Natural killer cell treated with Interleukin-12 subunit alpha and Interleukin-12 subunit beta and Interleukin-15 and Interleukin-18, amount 100 ng/mL, for 72 hours (primary cell): ENCODE data around the gene TSPAN2. TPM values are rescaled to one million over a fixed set of nuclear protein-coding genes. Genes with fewer than 3 reads are reported as not detected.
"Not testable (repeated sequence)": the region's sequence is repeated elsewhere in the genome, so short reads cannot be mapped to it uniquely, and the experiment has no call there.

Experiments used
- ATAC-seq, 2 donors: fragments of 150-1000 bp; cut with Tn5 transposase in 1 of 2; sonication (Bioruptor Pico), chemical (Tn5 transposase) in 1 of 2; 2 replicates each; pipeline ENCODE4 v1.10.0; 2021
- DNase-seq: peaks from one replicate; pipeline ENCODE4 v3.0.0; 2022; ENCODE audit warnings: low spot score
- H3K27ac Mint-ChIP-seq, 2 donors: 1 replicate in 1 of 2; 2 replicates in 1 of 2; pipeline ENCODE4 v1.8.0; 2022; ENCODE audit warnings: mixed read lengths in 2 of 2, mild to moderate bottlenecking in 1 of 2, moderate library complexity in 1 of 2
- H3K27me3 Mint-ChIP-seq, 2 donors: 1 replicate in 1 of 2; 2 replicates in 1 of 2; pipeline ENCODE4 v1.8.0; 2022; ENCODE audit warnings: mixed read lengths in 2 of 2
- H3K36me3 Mint-ChIP-seq: one replicate; pipeline ENCODE4 v1.8.0; 2022; ENCODE audit warnings: mixed read lengths
- H3K4me1 Mint-ChIP-seq, 2 donors: 1 replicate in 1 of 2; 2 replicates in 1 of 2; pipeline ENCODE4 v1.8.0; 2022; ENCODE audit warnings: low read depth in 2 of 2, mixed read lengths in 2 of 2, mild to moderate bottlenecking in 1 of 2
- H3K4me3 Mint-ChIP-seq: one replicate; pipeline ENCODE4 v1.8.0; 2022; ENCODE audit warnings: mixed read lengths
- H3K9me3 Mint-ChIP-seq: 2 replicates; pipeline ENCODE4 v1.8.0; 2022; ENCODE audit warnings: mixed read lengths
- total RNA-seq, 2 donors: library from RNA; stranded (reverse); gene quantifications; one replicate each; pipeline ENCODE4 v1.2.3, GENCODE V29; 2022

The TSPAN2 gene
- total RNA-seq, 2 donors from 2014 or later, result 2.9 to 9.2 TPM

DNA sequence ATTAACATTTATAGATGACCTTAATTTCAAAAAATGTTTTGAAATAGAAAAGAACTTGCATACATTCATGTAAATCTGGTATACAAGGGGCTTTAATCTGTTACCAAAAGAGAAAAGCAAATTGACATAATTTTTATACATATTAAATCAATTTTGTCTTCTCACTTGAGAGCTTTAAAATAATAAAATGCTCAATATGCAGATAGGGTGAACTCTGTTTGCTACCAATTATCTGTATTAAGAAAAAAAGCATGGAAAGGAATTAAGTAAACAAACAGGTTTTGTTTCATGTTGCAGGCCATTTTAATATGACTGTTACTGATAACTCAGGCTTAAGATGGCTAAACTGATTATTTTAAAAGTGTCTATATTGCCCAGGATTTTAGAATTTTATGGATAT, 65.7 kb downstream of the TSPAN2 start:
- H3K4me1 Mint-ChIP-seq, result no peaks in the 10 kb centered on the region
- peaks cover 20 to 28% of the 10 kb centered on the region in 2 donors for H3K27me3 Mint-ChIP-seq
- no peaks in the 10 kb centered on the region for H3K9me3 Mint-ChIP-seq
- H3K27ac Mint-ChIP-seq, result no peak overlapping the region
- no peak for DNase-seq
- H3K36me3 Mint-ChIP-seq, result no peaks in the 10 kb centered on the region
- ATAC-seq, result no peak
- no peak overlapping the region for H3K4me3 Mint-ChIP-seq

DNA sequence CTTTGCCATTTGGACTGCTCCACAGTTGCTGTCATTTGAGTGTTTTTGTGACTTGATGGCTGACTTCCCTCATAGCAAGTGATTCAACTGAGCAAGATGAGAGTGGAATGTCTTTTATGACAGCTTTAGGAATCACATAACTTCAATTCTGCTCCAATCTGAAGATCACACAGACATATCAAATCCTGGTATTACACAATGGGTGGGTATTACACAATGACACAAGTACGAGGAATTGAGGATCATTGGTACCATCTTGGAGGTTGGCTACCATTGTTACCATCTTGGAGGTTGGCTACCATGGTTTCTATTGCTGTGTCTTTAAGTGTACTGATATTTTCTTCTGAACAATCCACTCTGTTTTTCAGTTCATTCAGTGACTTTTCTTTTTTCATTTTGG, 68.2 kb downstream of the TSPAN2 start:
- H3K27me3 Mint-ChIP-seq, result peaks cover 20 to 37% of the 10 kb centered on the region in 2 donors
- no peaks in the 10 kb centered on the region for H3K36me3 Mint-ChIP-seq

DNA sequence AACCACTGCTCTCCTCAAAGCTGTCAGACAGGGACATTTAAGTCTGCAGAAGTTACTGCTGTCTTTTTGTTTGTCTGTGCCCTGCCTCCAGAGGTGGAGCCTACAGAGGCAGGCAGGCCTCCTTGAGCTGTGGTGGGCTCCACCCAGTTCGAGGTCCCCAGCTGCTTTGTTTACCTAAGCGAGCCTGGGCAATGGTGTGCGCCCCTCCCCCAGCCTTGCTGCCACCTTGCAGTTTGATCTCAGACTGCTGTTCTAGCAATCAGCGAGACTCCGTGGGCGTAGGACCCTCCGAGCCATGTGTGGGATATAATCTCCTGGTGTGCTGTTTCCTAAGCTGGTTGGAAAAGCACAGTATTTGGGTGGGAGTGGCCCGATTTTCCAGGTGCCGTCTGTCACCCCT, 69.8 kb downstream of the TSPAN2 start:
- H3K27ac Mint-ChIP-seq, H3K9me3 Mint-ChIP-seq, H3K4me1 Mint-ChIP-seq, ATAC-seq, DNase-seq, H3K4me3 Mint-ChIP-seq, H3K36me3 Mint-ChIP-seq: not testable (repeated sequence)
- peaks cover 20 to 37% of the 10 kb centered on the region in 2 donors for H3K27me3 Mint-ChIP-seq

More for the DNA sequence above, 68.2 kb downstream of the TSPAN2 start:
- H3K27ac Mint-ChIP-seq, result no peak overlapping the region
- no peak for ATAC-seq
- no peak overlapping the region for H3K4me3 Mint-ChIP-seq
- no peaks in the 10 kb centered on the region for H3K9me3 Mint-ChIP-seq
- no peaks in the 10 kb centered on the region for H3K4me1 Mint-ChIP-seq
- no peak for DNase-seq

DNA sequence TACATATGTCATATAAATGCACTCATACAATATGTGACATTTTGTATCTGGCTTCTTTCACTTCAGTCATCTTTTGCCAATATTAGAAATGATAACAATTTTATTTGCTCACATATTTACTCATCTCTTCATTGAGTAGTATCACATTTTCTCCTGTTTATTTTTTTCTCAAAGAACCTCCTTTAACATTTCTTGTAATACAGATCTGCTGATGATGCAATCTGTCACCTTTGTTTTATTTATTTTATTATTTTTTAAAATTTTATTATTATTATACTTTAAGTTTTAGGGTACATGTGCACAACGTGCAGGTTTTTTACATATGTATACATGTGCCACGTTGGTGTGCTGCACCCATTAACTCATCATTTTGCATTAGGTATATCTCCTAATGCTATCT, 75.5 kb downstream of the TSPAN2 start:
- H3K36me3 Mint-ChIP-seq, result no peaks in the 10 kb centered on the region
- no peaks in the 10 kb centered on the region for H3K9me3 Mint-ChIP-seq
- no peak overlapping the region for H3K4me3 Mint-ChIP-seq
- no peak for DNase-seq
- peaks cover 11 to 13% of the 10 kb centered on the region in 2 donors for H3K27me3 Mint-ChIP-seq
- ATAC-seq, result no peak
- H3K27ac Mint-ChIP-seq, result no peak overlapping the region
- no peaks in the 10 kb centered on the region for H3K4me1 Mint-ChIP-seq

DNA sequence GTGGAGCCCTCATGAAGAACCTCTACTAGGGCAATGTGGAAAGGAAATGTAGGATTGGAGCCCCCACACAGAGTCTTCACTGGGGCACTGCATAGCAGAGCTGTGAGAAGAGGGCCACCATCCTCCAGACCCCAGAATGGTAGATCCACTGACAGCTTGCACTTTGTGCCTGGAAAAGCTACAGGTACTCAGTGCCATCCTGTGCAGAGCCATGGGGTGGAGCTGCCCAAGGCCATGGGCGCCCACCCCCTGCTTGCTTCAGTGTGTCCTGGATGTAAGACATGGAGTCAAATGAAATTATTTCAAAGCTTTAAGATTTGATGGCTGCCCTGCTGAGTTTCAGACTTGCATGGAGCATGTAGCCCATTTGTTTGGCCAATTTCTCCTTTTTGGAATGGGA, 76.9 kb downstream of the TSPAN2 start:
- H3K27ac Mint-ChIP-seq, result no peak overlapping the region
- H3K27me3 Mint-ChIP-seq, result peaks cover 8 to 11% of the 10 kb centered on the region in 2 donors
- no peak overlapping the region for H3K4me3 Mint-ChIP-seq
- DNase-seq (no peak), ATAC-seq (no peak)
- H3K36me3 Mint-ChIP-seq, result no peaks in the 10 kb centered on the region
- H3K4me1 Mint-ChIP-seq, result no peaks in the 10 kb centered on the region
- H3K9me3 Mint-ChIP-seq, result no peaks in the 10 kb centered on the region

DNA sequence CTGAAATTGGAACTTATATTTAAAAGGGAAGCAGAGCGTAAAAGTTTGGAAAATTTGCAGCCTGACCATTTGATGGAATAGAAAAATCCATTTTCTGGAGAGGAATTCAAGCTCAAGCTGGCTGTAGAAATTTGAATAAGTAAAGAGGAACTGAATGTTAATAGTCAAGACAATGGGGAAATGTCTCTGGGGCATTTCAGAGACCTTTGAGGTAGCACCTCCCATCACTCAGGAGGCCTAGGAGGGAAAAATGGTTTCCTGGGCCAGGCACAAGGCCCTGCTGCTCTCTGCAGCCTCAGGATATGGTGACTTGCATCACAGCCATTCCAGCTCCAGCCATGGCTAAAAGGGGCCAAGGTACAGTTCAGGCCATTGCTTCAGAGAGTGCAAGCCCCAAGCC, 77.3 kb downstream of the TSPAN2 start:
- Mint-ChIP-seq H3K27me3 (peaks cover 6 to 9% of the 10 kb centered on the region in 2 donors), H3K27ac (no peak overlapping the region), H3K4me3 (no peak overlapping the region), H3K4me1 (no peaks in the 10 kb centered on the region), H3K9me3 (no peaks in the 10 kb centered on the region), H3K36me3 (no peaks in the 10 kb centered on the region)
- DNase-seq (no peak), ATAC-seq (no peak)

DNA sequence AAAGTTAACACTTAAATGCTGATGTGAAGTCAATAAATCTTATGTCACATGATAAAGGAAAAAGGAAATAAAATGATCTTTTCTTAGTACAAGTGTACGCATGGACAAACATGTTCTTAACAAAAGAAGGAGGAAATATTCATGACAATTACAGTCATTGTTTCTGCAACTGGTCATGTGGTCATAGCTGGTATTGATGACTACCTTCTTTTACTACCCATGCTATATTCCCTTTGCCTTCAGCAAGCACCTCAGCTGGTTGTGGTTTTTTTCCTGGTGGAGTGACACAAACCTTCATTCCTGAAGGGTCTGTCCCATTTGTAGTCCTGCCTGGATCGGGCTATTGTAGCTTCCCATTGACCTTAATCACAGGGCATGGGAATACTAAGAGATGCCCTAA, 83.1 kb downstream of the TSPAN2 start:
- Mint-ChIP-seq H3K27me3 (peaks cover 17 to 32% of the 10 kb centered on the region in 2 donors), H3K27ac (no peak overlapping the region), H3K4me3 (no peak overlapping the region), H3K4me1 (no peaks in the 10 kb centered on the region), H3K36me3 (peaks cover 5% of the 10 kb centered on the region), H3K9me3 (no peaks in the 10 kb centered on the region)
- ATAC-seq, result no peak
- no peak for DNase-seq

Other genes starting within 250 kb of the TSPAN2 start
- gene SYCP1, start 234.6 kb downstream of the TSPAN2 start, total RNA-seq, result not detected
- gene TSHB, start 59.7 kb downstream of the TSPAN2 start, total RNA-seq, result not detected
- not detected for gene NGF, start 248.7 kb upstream of the TSPAN2 start, total RNA-seq